Liver (tissue), 9 donors: ENCODE data around the gene BLOC1S3. TPM values are rescaled to one million over a fixed set of nuclear protein-coding genes. Genes with fewer than 3 reads are reported as not detected.

Source experiments
- DNase-seq: peaks from one replicate; pipeline ENCODE4 v3.0.0-alpha.2; 2017; ENCODE audit warnings: low spot score
- H3K27ac ChIP-seq, 2 donors: one replicate each; pipeline ENCODE4 v1.7.0; 2013; ENCODE audit warnings: inconsistent platforms in 2 of 2, low read length in 2 of 2, control low read depth in 1 of 2, low read depth in 1 of 2, mild to moderate bottlenecking in 1 of 2
- H3K27me3 ChIP-seq, 4 donors: one replicate each; pipeline versions ENCODE4 v1.6.1 to v1.7.0; 2013; ENCODE audit warnings: low read length in 3 of 4, inconsistent platforms in 1 of 4, mild to moderate bottlenecking in 1 of 4, moderate library complexity in 1 of 4; ENCODE audit not compliant: control insufficient read depth in 4 of 4, insufficient read depth in 4 of 4
- H3K36me3 ChIP-seq, 4 donors: one replicate each; pipeline versions ENCODE4 v1.6.1 to v1.7.0; 2013; ENCODE audit warnings: low read length in 3 of 4, mild to moderate bottlenecking in 3 of 4, low read depth in 1 of 4, moderate library complexity in 1 of 4; ENCODE audit not compliant: control insufficient read depth in 4 of 4, insufficient read depth in 3 of 4
- H3K4me1 ChIP-seq, 4 donors: one replicate each; pipeline versions ENCODE4 v1.6.1 to v1.7.0; 2013; ENCODE audit warnings: low read length in 3 of 4, mild to moderate bottlenecking in 3 of 4, moderate library complexity in 1 of 4; ENCODE audit not compliant: control insufficient read depth in 4 of 4, insufficient read depth in 4 of 4
- H3K4me3 ChIP-seq, 3 donors: one replicate each; pipeline versions ENCODE4 v1.6.1 to v1.7.0; 2013; ENCODE audit warnings: low read length in 3 of 3, control low read depth in 1 of 3, low read depth in 1 of 3, mild to moderate bottlenecking in 1 of 3
- H3K9ac ChIP-seq, 2 donors: one replicate each; pipeline ENCODE4 v1.7.0; 2013; ENCODE audit warnings: low read length in 2 of 2, mild to moderate bottlenecking in 2 of 2, moderate library complexity in 2 of 2, control low read depth in 1 of 2, low read depth in 1 of 2
- H3K9me3 ChIP-seq, 4 donors: one replicate each; pipeline versions ENCODE4 v1.6.1 to v1.7.0; 2013; ENCODE audit warnings: low read length in 3 of 4; ENCODE audit not compliant: control insufficient read depth in 4 of 4
- EGR1 ChIP-seq, 2 donors: IDR thresholded peaks; 2 replicates each; pipeline ENCODE4 v1.6.1; 2016 to 2018; ENCODE audit warnings: antibody characterized with exemption in 2 of 2, low read depth in 2 of 2
- FOXA1 ChIP-seq: IDR thresholded peaks from 2 replicates; pipeline ENCODE4 v1.6.1; 2016; ENCODE audit warnings: antibody characterized with exemption
- FOXA2 ChIP-seq: IDR thresholded peaks from 2 replicates; pipeline ENCODE4 v1.6.1; 2016; ENCODE audit warnings: antibody characterized with exemption
- HNF4A ChIP-seq, 2 donors: conservative IDR thresholded peaks; 2 replicates each; pipeline ENCODE4 v1.6.1; 2016; ENCODE audit warnings: antibody characterized with exemption in 2 of 2, mild to moderate bottlenecking in 2 of 2
- JUND ChIP-seq, 2 donors: IDR thresholded peaks; 2 replicates each; pipeline ENCODE4 v1.6.1; 2016; ENCODE audit warnings: antibody characterized with exemption in 2 of 2
- NR2F2 ChIP-seq: IDR thresholded peaks from 2 replicates; pipeline ENCODE4 v1.6.1; 2016; ENCODE audit warnings: antibody characterized with exemption
- RAD21 ChIP-seq, 2 donors: IDR thresholded peaks; 2 replicates each; pipeline ENCODE4 v1.6.1; 2016; ENCODE audit warnings: antibody characterized with exemption in 2 of 2, mild to moderate bottlenecking in 2 of 2
- RXRA ChIP-seq, 2 donors: IDR thresholded peaks; 2 replicates each; pipeline ENCODE4 v1.6.1; 2017 to 2018; ENCODE audit warnings: antibody characterized with exemption in 2 of 2, mild to moderate bottlenecking in 1 of 2
- SP1 ChIP-seq: IDR thresholded peaks from 2 replicates; pipeline ENCODE4 v1.6.1; 2018; ENCODE audit warnings: antibody characterized with exemption, mild to moderate bottlenecking
- TAF1 ChIP-seq: conservative IDR thresholded peaks from 2 replicates; pipeline ENCODE4 v1.6.1; 2016; ENCODE audit warnings: antibody characterized with exemption, mild to moderate bottlenecking
- YY1 ChIP-seq: IDR thresholded peaks from 2 replicates; pipeline ENCODE4 v1.6.1; 2016; ENCODE audit warnings: antibody characterized with exemption, mild to moderate bottlenecking
- WGBS: extraction: QIAGEN DNeasy Blood & Tissue Kit; methylation state at CpG from one replicate; pipeline ENCODE4 v1.1.7; 2013; 5-methylcytosine and 5-hydroxymethylcytosine counted together
- polyA plus RNA-seq, 2 donors: library from polyadenylated mRNA; stranded (reverse) in 1 of 2; unstranded in 1 of 2; fragments of 200-250 nt in 1 of 2; fragments of >200 nt in 1 of 2; fragmentation: Nextera tagmentation in 1 of 2; extraction: Ambion mirVana in 1 of 2; gene quantifications; one replicate each; pipeline versions ENCODE4 v1.2.1 to v1.2.3, GENCODE V29; 2013 to 2015
- total RNA-seq, 2 donors: library from RNA; depleted of rRNA; stranded (reverse); fragments of >200 nt; gene quantifications; one replicate each; pipeline ENCODE4 v1.2.3, GENCODE V29; 2014
- TF ChIP-seq, protein P1 (sequence below): IDR thresholded peaks from 2 replicates; pipeline ENCODE4 v1.6.1; 2016; ENCODE audit warnings: antibody characterized with exemption
- TF ChIP-seq, protein P2 (sequence below): IDR thresholded peaks from 2 replicates; pipeline ENCODE4 v1.6.1; 2016; ENCODE audit warnings: antibody characterized with exemption
- TF ChIP-seq, protein P3 (sequence below): IDR thresholded peaks from 2 replicates; pipeline ENCODE4 v1.6.1; 2016; ENCODE audit warnings: antibody characterized with exemption, mild to moderate bottlenecking
- TF ChIP-seq, protein P4 (sequence below): fragments of 150-350 bp; IDR thresholded peaks from 2 replicates; pipeline ENCODE4 v1.5.1; 2017; ENCODE audit warnings: improper control_type of control experiment, low read depth, low read length; ENCODE audit not compliant: missing input control
- TF ChIP-seq, protein P5 (sequence below): IDR thresholded peaks from 2 replicates; pipeline ENCODE4 v1.6.1; 2016; ENCODE audit warnings: antibody characterized with exemption
- donor health status: healthy.
- donor health status: healthy.
- donor health status: healthy.
- donor health status: healthy.
- donor health status: healthy.

The BLOC1S3 gene
- total and polyA plus RNA-seq, 4 donors: 2.7 to 4.6 (median 4.2) TPM

DNA sequence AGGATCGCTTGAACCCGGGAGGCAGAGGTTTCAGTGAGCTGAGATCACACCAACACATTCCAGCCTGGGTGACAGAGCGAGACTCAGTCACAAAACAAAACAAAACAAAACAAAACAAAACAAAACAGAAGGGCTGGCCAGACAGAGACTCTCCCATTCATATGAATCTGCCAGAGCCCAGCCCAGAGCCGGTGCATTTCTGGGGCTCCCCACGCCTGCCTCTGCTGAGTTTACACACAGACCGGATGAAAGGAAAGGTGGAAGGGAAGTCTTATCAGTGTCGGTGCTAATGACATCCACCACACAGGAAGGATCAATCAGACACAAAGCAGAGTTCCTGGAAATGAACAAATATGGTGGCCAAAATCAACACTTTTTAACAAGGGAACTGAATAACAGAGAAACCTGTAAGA, 7.4 kb upstream of the BLOC1S3 start (continued):
- TF ChIP-seq, protein P1, sequence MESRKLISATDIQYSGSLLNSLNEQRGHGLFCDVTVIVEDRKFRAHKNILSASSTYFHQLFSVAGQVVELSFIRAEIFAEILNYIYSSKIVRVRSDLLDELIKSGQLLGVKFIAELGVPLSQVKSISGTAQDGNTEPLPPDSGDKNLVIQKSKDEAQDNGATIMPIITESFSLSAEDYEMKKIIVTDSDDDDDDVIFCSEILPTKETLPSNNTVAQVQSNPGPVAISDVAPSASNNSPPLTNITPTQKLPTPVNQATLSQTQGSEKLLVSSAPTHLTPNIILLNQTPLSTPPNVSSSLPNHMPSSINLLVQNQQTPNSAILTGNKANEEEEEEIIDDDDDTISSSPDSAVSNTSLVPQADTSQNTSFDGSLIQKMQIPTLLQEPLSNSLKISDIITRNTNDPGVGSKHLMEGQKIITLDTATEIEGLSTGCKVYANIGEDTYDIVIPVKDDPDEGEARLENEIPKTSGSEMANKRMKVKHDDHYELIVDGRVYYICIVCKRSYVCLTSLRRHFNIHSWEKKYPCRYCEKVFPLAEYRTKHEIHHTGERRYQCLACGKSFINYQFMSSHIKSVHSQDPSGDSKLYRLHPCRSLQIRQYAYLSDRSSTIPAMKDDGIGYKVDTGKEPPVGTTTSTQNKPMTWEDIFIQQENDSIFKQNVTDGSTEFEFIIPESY: no peak
- TF ChIP-seq YY1 (no peak), NR2F2 (no peak), TAF1 (no peak), HNF4A (conservative IDR thresholded peaks at IDR 0.05) (no peak), FOXA2 (no peak)
- TF ChIP-seq, protein P2, sequence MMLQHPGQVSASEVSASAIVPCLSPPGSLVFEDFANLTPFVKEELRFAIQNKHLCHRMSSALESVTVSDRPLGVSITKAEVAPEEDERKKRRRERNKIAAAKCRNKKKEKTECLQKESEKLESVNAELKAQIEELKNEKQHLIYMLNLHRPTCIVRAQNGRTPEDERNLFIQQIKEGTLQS: no peak

DNA sequence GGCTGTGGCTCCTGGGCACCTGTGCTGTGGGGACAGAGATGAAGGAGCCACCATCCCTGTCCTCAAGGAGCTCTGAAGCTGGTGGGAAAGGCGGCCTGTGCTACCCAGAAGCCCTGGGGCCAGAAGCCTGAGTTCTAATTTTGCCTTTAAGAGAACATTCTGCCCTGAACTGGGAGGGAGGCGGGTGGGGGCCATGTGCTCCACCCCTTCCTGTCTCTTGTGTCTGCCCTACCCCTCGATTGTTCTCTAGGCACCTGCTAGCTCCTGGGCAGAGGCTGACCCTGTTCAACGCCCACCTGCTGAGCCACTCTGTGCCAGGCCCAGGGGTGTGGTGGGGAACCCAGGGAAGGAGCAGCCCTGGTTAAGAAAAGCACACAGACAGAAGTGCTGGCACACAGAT, 6.4 kb upstream of the BLOC1S3 start:
- H3K4me3 ChIP-seq: no peak overlapping the region
- DNase-seq: no peak
- H3K36me3 ChIP-seq: no peaks in the 10 kb centered on the region
- H3K4me1 ChIP-seq: peaks cover under 1 to 7% (median 2%) of the 10 kb centered on the region in 4 donors
- TF ChIP-seq RXRA (IDR thresholded peaks at IDR 0.05): no peak
- TF ChIP-seq, protein P3, sequence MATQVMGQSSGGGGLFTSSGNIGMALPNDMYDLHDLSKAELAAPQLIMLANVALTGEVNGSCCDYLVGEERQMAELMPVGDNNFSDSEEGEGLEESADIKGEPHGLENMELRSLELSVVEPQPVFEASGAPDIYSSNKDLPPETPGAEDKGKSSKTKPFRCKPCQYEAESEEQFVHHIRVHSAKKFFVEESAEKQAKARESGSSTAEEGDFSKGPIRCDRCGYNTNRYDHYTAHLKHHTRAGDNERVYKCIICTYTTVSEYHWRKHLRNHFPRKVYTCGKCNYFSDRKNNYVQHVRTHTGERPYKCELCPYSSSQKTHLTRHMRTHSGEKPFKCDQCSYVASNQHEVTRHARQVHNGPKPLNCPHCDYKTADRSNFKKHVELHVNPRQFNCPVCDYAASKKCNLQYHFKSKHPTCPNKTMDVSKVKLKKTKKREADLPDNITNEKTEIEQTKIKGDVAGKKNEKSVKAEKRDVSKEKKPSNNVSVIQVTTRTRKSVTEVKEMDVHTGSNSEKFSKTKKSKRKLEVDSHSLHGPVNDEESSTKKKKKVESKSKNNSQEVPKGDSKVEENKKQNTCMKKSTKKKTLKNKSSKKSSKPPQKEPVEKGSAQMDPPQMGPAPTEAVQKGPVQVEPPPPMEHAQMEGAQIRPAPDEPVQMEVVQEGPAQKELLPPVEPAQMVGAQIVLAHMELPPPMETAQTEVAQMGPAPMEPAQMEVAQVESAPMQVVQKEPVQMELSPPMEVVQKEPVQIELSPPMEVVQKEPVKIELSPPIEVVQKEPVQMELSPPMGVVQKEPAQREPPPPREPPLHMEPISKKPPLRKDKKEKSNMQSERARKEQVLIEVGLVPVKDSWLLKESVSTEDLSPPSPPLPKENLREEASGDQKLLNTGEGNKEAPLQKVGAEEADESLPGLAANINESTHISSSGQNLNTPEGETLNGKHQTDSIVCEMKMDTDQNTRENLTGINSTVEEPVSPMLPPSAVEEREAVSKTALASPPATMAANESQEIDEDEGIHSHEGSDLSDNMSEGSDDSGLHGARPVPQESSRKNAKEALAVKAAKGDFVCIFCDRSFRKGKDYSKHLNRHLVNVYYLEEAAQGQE: no peak
- WGBS: 76% methylated on average over 4 of the region's 4 CpGs
- H3K9ac ChIP-seq: no peak overlapping the region
- H3K27me3 ChIP-seq: no peaks in the 10 kb centered on the region
- H3K9me3 ChIP-seq: no peaks in the 10 kb centered on the region
- H3K27ac ChIP-seq: no peak overlapping the region

DNA sequence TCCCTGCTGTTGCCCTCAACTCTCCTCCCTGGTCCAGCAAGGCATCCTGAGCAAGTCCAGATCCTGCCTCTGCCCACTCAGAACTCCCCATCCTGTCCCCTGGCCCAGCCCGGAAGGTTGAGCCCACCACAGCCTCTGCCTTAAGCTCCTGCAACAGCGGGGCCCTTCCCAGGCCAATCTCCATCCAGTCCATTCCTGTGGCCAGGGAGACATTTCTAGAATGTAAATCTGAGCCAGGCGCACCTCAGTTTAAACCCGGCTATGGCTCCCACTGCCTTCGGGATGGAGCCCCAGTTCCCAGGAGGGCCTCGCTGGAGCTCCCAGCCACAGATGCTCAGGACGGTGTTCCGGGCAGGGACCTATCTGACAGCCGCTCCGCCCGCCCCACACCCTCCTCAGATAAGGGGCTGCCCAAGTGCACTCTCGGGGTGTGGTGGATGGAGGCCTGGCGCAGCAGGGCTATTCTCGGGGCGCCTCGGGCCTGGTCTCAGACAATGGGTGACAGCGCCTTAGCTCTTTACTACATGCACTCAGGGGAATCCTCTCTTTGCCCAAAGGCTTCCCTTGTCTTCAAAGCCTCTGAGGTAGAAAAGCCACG, 5.9 kb upstream of the BLOC1S3 start:
- Histone ChIP-seq H3K36me3 (no peaks in the 10 kb centered on the region), H3K9ac (no peak overlapping the region), H3K27ac (no peak overlapping the region), H3K4me1 (peaks cover 5 to 13% (median 7%) of the 10 kb centered on the region in 4 donors), H3K4me3 (no peak overlapping the region), H3K27me3 (no peaks in the 10 kb centered on the region), H3K9me3 (no peaks in the 10 kb centered on the region)
- 92% methylated on average over 17 of the region's 18 CpGs for WGBS
- no peak for DNase-seq
- TF ChIP-seq FOXA2 (no peak), NR2F2 (no peak), FOXA1 (no peak), JUND (IDR thresholded peaks at IDR 0.05) (no peak), EGR1 (IDR thresholded peaks at IDR 0.05; ENCODE audit: low read depth in 2 of 2) (no peak), HNF4A (conservative IDR thresholded peaks at IDR 0.05) (no peak), RXRA (IDR thresholded peaks at IDR 0.05) (no peak), TAF1 (no peak), RAD21 (IDR thresholded peaks at IDR 0.05) (no peak), SP1 (no peak)
- TF ChIP-seq, protein P1: no peak
- TF ChIP-seq, protein P3: no peak
- TF ChIP-seq, protein P4, sequence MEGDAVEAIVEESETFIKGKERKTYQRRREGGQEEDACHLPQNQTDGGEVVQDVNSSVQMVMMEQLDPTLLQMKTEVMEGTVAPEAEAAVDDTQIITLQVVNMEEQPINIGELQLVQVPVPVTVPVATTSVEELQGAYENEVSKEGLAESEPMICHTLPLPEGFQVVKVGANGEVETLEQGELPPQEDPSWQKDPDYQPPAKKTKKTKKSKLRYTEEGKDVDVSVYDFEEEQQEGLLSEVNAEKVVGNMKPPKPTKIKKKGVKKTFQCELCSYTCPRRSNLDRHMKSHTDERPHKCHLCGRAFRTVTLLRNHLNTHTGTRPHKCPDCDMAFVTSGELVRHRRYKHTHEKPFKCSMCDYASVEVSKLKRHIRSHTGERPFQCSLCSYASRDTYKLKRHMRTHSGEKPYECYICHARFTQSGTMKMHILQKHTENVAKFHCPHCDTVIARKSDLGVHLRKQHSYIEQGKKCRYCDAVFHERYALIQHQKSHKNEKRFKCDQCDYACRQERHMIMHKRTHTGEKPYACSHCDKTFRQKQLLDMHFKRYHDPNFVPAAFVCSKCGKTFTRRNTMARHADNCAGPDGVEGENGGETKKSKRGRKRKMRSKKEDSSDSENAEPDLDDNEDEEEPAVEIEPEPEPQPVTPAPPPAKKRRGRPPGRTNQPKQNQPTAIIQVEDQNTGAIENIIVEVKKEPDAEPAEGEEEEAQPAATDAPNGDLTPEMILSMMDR: no peak
- TF ChIP-seq, protein P5, sequence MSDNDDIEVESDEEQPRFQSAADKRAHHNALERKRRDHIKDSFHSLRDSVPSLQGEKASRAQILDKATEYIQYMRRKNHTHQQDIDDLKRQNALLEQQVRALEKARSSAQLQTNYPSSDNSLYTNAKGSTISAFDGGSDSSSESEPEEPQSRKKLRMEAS: no peak
